Coronary artery (tissue), 2 donors: ENCODE results near the gene SCG2.

Source experiments
- DNase-seq: peaks from one replicate; pipeline ENCODE4 v3.0.0-alpha.2; 2017; ENCODE audit warnings: low spot score
- H3K27ac ChIP-seq, 2 donors: fragments of 200-600 bp; sonication (generic); one replicate each; pipeline ENCODE4 v1.5.1; 2016 to 2019
- H3K4me3 ChIP-seq: fragments of 200-600 bp; sonication (generic); 2 replicates; pipeline ENCODE4 v1.5.1; 2016; ENCODE audit warnings: mild to moderate bottlenecking, moderate library complexity
- CTCF ChIP-seq: fragments of 200-600 bp; sonication (generic); IDR thresholded peaks from one replicate; pipeline ENCODE4 v1.5.1; 2019; ENCODE audit warnings: antibody characterized with exemption

The SCG2 gene

GRCh38 chr2:223591596-223591995, 10.6 kb downstream of the SCG2 start:
- Histone ChIP-seq H3K27ac (no peak overlapping the region), H3K4me3 (no peak overlapping the region)
- no peak for TF ChIP-seq CTCF
- no peak for DNase-seq

GRCh38 chr2:223590964-223591363, 11.2 kb downstream of the SCG2 start:
- H3K27ac ChIP-seq: no peak overlapping the region
- DNase-seq: no peak
- no peak overlapping the region for H3K4me3 ChIP-seq
- no peak for TF ChIP-seq CTCF

GRCh38 chr2:223589901-223590300, 12.3 kb downstream of the SCG2 start:
- Histone ChIP-seq H3K4me3 (no peak overlapping the region), H3K27ac (no peak overlapping the region)
- DNase-seq: no peak
- TF ChIP-seq CTCF: no peak

- no peak overlapping the region for H3K4me3 ChIP-seq
- no peak overlapping the region for H3K27ac ChIP-seq
- TF ChIP-seq CTCF: no peak
- no peak for DNase-seq
Observed at GRCh38 chr2:223588251-223588650, 13.9 kb downstream of the SCG2 start.

- Histone ChIP-seq H3K4me3 (no peak overlapping the region), H3K27ac (no peak overlapping the region)
- no peak for DNase-seq
- TF ChIP-seq CTCF: no peak
Observed at GRCh38 chr2:223587301-223587700, 14.9 kb downstream of the SCG2 start.

- TF ChIP-seq CTCF: no peak
- no peak overlapping the region for H3K4me3 ChIP-seq
- H3K27ac ChIP-seq: no peak overlapping the region
- DNase-seq: no peak
Observed at GRCh38 chr2:223586261-223586660, 15.9 kb downstream of the SCG2 start.

- TF ChIP-seq CTCF: no peak
- Histone ChIP-seq H3K4me3 (no peak overlapping the region), H3K27ac (no peak overlapping the region)
- DNase-seq: no peak
Observed at GRCh38 chr2:223585666-223586065, 16.5 kb downstream of the SCG2 start.
